ENCODE measurements around the gene ZBTB20. TPM values are rescaled to one million over a fixed set of nuclear protein-coding genes. Genes with fewer than 3 reads are reported as not detected.

Gene ZBTB20
- total and polyA plus RNA-seq, 2 donors (not counting 1 experiment from before 2014, with no cell fraction given), result 4.0 to 123 TPM

DNA sequence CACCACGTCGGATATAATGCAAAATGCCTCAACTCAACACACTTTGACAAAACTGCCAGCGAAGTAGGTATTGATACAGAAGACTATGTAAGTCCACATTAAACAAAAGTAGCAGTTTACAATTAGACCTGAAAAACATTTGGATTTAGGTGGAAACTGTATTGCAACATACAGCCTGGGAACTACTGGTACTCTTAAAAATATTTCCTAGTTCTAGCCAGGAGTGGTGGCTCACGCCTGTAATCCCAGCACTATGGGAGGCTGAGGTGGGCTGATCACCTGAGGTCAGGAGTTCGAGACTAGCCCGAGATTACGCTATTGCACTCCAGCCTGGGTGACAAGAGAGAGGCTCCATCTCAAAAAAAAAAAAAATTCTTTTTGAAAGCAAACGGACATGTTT is 246.2 kb downstream of the ZBTB20 start:
- Histone ChIP-seq H4K20me1 (ENCODE audit: control insufficient read depth, insufficient read depth, low read length, poor library complexity, severe bottlenecking) (no peaks in the 10 kb centered on the region), H3K9ac (ENCODE audit: low read length) (no peak overlapping the region), H3K27ac (ENCODE audit: low read length in 2 of 2) (no peak overlapping the region), H2AFZ (ENCODE audit: insufficient read depth, low read depth, low read length, poor library complexity, severe bottlenecking) (no peak overlapping the region), H3K27me3 (replicated peaks in 1 of 4; ENCODE audit: control extremely low read depth in 1 of 4, control insufficient read depth in 3 of 4, insufficient read depth in 4 of 4, low read length in 3 of 4) (no peaks in the 10 kb centered on the region), H3K4me2 (replicated peaks; ENCODE audit: low read depth, low read length, poor library complexity, severe bottlenecking) (no peak overlapping the region), H3K4me1 (ENCODE audit: control insufficient read depth in 2 of 2, insufficient read depth in 2 of 2, low read length in 2 of 2) (no peaks in the 10 kb centered on the region), H3K9me3 (ENCODE audit: control extremely low read depth in 1 of 3, control insufficient read depth in 2 of 3, insufficient read depth in 1 of 3, low read length in 2 of 3) (no peaks in the 10 kb centered on the region), H3K36me3 (replicated peaks in 1 of 2; ENCODE audit: control extremely low read depth in 1 of 2, control insufficient read depth in 1 of 2, extremely low read depth in 1 of 2, insufficient read depth in 2 of 2, low read length in 1 of 2) (peaks cover 0 to 2% of the 10 kb centered on the region in 2 experiments), H3K4me3 (ENCODE audit: control extremely low read depth in 1 of 5, extremely low read depth in 1 of 5, insufficient read depth in 1 of 5, low read depth in 2 of 5, low read length in 4 of 5) (no peak overlapping the region), H3K79me2 (ENCODE audit: control insufficient read depth, insufficient read depth, low read length) (no peaks in the 10 kb centered on the region)
- ChIA-PET POLR2A (no interaction called here), CTCF (no interaction called here)
- no peak for ATAC-seq (ENCODE audit: low read depth)
- TF ChIP-seq EZH2 (IDR thresholded peaks at IDR 0.05; ENCODE audit: borderline replicate concordance, insufficient read depth, low read depth, low read length, poor library complexity, severe bottlenecking), result no peak
- TF ChIP-seq, protein P1, sequence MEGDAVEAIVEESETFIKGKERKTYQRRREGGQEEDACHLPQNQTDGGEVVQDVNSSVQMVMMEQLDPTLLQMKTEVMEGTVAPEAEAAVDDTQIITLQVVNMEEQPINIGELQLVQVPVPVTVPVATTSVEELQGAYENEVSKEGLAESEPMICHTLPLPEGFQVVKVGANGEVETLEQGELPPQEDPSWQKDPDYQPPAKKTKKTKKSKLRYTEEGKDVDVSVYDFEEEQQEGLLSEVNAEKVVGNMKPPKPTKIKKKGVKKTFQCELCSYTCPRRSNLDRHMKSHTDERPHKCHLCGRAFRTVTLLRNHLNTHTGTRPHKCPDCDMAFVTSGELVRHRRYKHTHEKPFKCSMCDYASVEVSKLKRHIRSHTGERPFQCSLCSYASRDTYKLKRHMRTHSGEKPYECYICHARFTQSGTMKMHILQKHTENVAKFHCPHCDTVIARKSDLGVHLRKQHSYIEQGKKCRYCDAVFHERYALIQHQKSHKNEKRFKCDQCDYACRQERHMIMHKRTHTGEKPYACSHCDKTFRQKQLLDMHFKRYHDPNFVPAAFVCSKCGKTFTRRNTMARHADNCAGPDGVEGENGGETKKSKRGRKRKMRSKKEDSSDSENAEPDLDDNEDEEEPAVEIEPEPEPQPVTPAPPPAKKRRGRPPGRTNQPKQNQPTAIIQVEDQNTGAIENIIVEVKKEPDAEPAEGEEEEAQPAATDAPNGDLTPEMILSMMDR (IDR thresholded peaks at IDR 0.05), result no peak
- Mint-ChIP-seq H3K4me3 (no peak overlapping the region), H3K27ac (no peak overlapping the region), H3K9me3 (ENCODE audit: insufficient read depth) (no peaks in the 10 kb centered on the region), H3K4me1 (peaks cover 14% of the 10 kb centered on the region), H3K27me3 (no peaks in the 10 kb centered on the region)
- 100% methylated on average over 1 of the region's 8 CpGs for WGBS (ENCODE audit: insufficient coverage)
- intact Hi-C loops (cut with micrococcal nuclease), result no loop called here
- DNase-seq, result no peak

DNA sequence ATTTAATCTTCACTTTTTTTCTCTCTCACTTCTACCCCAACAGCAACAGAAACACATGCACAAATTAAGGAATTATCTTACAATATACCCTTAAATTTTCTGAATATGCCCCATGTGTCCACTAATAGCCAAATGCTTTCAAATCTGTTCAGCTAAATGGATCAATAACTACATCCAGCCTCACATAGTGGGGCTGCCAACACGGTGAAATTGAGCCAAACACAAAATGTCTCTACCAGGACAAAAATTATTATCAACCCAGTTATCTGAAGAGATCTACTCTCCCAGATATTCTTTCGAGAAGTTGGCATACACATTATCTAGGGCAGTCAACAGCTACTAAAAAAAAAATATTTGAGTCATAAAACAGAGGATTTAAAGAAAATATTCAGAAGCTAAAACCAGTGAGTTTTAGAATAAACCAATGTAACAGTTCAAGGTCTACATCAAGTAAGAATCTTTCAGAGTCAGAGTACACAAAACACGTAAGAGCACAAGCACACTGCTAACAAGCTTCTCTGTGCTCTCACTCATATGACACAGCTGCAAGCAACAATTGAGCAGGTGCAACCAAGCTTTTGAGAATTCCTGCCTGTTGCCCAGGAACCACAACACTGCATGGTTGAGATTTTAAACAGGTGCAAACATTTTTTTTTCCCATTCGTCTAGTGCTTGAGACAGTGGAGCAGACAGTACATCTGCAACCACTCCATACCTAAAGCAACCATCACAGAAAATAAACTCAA is 247.7 kb downstream of the ZBTB20 start:
- POLR2A ChIA-PET, result no interaction called here
- H3K36me3 ChIP-seq (replicated peaks in 1 of 2; ENCODE audit: control extremely low read depth in 1 of 2, control insufficient read depth in 1 of 2, extremely low read depth in 1 of 2, insufficient read depth in 2 of 2, low read length in 1 of 2), result peaks cover 0 to 2% of the 10 kb centered on the region in 2 experiments

More for the DNA sequence above, 247.7 kb downstream of the ZBTB20 start:
- Histone ChIP-seq H3K9me3 (ENCODE audit: control extremely low read depth in 1 of 3, control insufficient read depth in 2 of 3, insufficient read depth in 1 of 3, low read length in 2 of 3) (no peaks in the 10 kb centered on the region), H3K4me2 (replicated peaks; ENCODE audit: low read depth, low read length, poor library complexity, severe bottlenecking) (no peak overlapping the region), H3K4me3 (ENCODE audit: control extremely low read depth in 1 of 5, extremely low read depth in 1 of 5, insufficient read depth in 1 of 5, low read depth in 2 of 5, low read length in 4 of 5) (no peak overlapping the region), H2AFZ (ENCODE audit: insufficient read depth, low read depth, low read length, poor library complexity, severe bottlenecking) (no peak overlapping the region), H4K20me1 (ENCODE audit: control insufficient read depth, insufficient read depth, low read length, poor library complexity, severe bottlenecking) (peaks cover 3% of the 10 kb centered on the region), H3K27ac (ENCODE audit: low read length in 2 of 2) (no peak overlapping the region), H3K79me2 (ENCODE audit: control insufficient read depth, insufficient read depth, low read length) (no peaks in the 10 kb centered on the region), H3K4me1 (ENCODE audit: control insufficient read depth in 2 of 2, insufficient read depth in 2 of 2, low read length in 2 of 2) (no peaks in the 10 kb centered on the region), H3K27me3 (replicated peaks in 1 of 4; ENCODE audit: control extremely low read depth in 1 of 4, control insufficient read depth in 3 of 4, insufficient read depth in 4 of 4, low read length in 3 of 4) (no peaks in the 10 kb centered on the region), H3K9ac (ENCODE audit: low read length) (no peak overlapping the region)
- CTCF ChIA-PET, result no interaction called here
- Mint-ChIP-seq H3K9me3 (ENCODE audit: insufficient read depth) (no peaks in the 10 kb centered on the region), H3K4me1 (peaks cover 9% of the 10 kb centered on the region), H3K4me3 (no peak overlapping the region), H3K27me3 (no peaks in the 10 kb centered on the region), H3K27ac (no peak overlapping the region)
- no peak for DNase-seq
- no peak for ATAC-seq (ENCODE audit: low read depth)
- TF ChIP-seq, protein P1 (IDR thresholded peaks at IDR 0.05), result no peak
- no peak for TF ChIP-seq EZH2 (IDR thresholded peaks at IDR 0.05; ENCODE audit: borderline replicate concordance, insufficient read depth, low read depth, low read length, poor library complexity, severe bottlenecking)
- intact Hi-C loops (cut with micrococcal nuclease), result no loop called here
- 27% methylated on average over 3 of the region's 4 CpGs for WGBS (ENCODE audit: insufficient coverage)

Measured in B cell (primary cell).